Coronary artery (tissue), 2 donors: ENCODE data around the gene CMC2.

Source experiments
- DNase-seq: peaks from one replicate; pipeline ENCODE4 v3.0.0-alpha.2; 2017; ENCODE audit warnings: low spot score
- H3K27ac ChIP-seq, 2 donors: fragments of 200-600 bp; sonication (generic); one replicate each; pipeline ENCODE4 v1.5.1; 2016 to 2019
- H3K4me3 ChIP-seq: fragments of 200-600 bp; sonication (generic); 2 replicates; pipeline ENCODE4 v1.5.1; 2016; ENCODE audit warnings: mild to moderate bottlenecking, moderate library complexity
- CTCF ChIP-seq: fragments of 200-600 bp; sonication (generic); IDR thresholded peaks from one replicate; pipeline ENCODE4 v1.5.1; 2019; ENCODE audit warnings: antibody characterized with exemption

Gene CMC2

GRCh38 chr16:80996688-80997138 lies 10.0 kb downstream of the CMC2 start:
- Histone ChIP-seq H3K27ac (no peak overlapping the region), H3K4me3 (no peak overlapping the region)
- no peak for TF ChIP-seq CTCF
- DNase-seq = no peak

GRCh38 chr16:80994451-80994850 lies 12.2 kb downstream of the CMC2 start:
- Histone ChIP-seq H3K27ac (no peak overlapping the region), H3K4me3 (no peak overlapping the region)
- no peak for DNase-seq
- TF ChIP-seq CTCF = no peak

GRCh38 chr16:80993834-80994233 lies 12.9 kb downstream of the CMC2 start:
- Histone ChIP-seq H3K27ac (no peak overlapping the region), H3K4me3 (no peak overlapping the region)
- no peak for DNase-seq
- TF ChIP-seq CTCF = no peak

- Histone ChIP-seq H3K4me3 (peak overlapping the region; percentile 45), H3K27ac (peak overlapping the region in 1 of 2 donors; percentile 60)
- no peak for DNase-seq
- TF ChIP-seq CTCF = no peak
Observed at GRCh38 chr16:80993307-80993706, 13.4 kb downstream of the CMC2 start.

- no peak for DNase-seq
- TF ChIP-seq CTCF = no peak
- Histone ChIP-seq H3K4me3 (peak overlapping the region; percentile 45), H3K27ac (peak overlapping the region in 1 of 2 donors; percentile 60)
Observed at GRCh38 chr16:80992676-80993293, 13.9 kb downstream of the CMC2 start.

- Histone ChIP-seq H3K4me3 (no peak overlapping the region), H3K27ac (no peak overlapping the region)
- no peak for DNase-seq
- TF ChIP-seq CTCF = no peak
Observed at GRCh38 chr16:80991792-80992430, 14.8 kb downstream of the CMC2 start.

- no peak for TF ChIP-seq CTCF
- Histone ChIP-seq H3K4me3 (no peak overlapping the region), H3K27ac (no peak overlapping the region)
- no peak for DNase-seq
Observed at GRCh38 chr16:80990978-80991377, 15.7 kb downstream of the CMC2 start.
